GM12872 (cell line): ENCODE measurements around the gene ASAP2.

Experiments
- TF ChIP-seq, protein P1 (sequence below): IDR thresholded peaks from 3 replicates; pipeline ENCODE4 v1.5.1; 2011; ENCODE audit warnings: low read depth, mild to moderate bottlenecking, low read length, moderate library complexity; ENCODE audit not compliant: insufficient read depth

ASAP2 gene

DNA sequence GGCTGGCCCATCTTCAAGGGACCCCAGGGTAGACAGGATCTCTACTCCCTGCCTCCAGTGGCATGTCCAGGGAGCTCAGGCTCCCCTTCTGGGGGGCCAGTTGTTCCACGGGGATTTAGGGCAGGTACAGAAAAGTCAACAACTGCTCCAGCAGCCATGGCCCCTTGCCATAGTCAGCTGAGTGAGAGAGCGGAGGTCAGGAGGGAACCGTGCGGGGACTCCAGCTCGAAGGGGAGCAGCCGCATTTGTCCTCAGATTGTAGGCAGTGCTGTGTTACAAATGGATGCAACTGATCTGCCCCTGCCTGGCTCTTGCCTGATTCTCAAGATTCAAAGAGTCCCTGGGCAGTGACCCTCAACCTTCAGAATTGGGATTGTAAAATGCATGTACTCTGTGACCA lies 166.9 kb downstream of the ASAP2 start:
- TF ChIP-seq, protein P1, sequence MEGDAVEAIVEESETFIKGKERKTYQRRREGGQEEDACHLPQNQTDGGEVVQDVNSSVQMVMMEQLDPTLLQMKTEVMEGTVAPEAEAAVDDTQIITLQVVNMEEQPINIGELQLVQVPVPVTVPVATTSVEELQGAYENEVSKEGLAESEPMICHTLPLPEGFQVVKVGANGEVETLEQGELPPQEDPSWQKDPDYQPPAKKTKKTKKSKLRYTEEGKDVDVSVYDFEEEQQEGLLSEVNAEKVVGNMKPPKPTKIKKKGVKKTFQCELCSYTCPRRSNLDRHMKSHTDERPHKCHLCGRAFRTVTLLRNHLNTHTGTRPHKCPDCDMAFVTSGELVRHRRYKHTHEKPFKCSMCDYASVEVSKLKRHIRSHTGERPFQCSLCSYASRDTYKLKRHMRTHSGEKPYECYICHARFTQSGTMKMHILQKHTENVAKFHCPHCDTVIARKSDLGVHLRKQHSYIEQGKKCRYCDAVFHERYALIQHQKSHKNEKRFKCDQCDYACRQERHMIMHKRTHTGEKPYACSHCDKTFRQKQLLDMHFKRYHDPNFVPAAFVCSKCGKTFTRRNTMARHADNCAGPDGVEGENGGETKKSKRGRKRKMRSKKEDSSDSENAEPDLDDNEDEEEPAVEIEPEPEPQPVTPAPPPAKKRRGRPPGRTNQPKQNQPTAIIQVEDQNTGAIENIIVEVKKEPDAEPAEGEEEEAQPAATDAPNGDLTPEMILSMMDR = no peak

DNA sequence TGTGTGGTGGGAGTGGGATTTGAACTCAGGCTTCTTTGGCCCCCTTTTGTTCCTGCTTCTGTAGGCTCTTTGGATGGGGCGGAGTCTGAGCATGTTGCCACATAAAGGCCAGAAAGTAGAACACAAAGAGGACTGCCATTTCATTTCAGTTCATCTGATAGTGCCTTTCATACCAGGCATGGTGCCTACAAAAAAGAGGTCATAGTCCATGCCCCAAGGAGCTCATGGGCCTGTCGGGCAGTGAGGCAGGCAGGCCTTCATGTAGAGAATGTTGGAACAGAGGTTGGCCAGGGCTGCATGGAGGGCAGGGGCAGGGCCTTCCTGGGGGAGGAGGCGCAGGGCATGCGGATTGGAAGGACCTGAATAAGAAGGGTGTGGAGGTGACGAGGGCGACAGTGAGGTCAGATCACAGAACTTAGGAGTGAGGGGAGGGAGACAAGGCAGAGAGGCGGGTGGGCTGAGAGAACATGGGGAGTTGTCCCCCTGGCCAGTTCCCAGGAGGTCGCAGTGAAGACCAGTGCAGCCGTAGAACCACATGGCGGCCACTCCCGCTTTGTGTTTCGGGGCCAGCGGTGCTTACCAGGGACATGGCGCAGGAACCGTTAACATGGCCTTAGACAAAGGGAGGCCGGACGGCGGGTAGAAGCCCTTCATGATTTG lies 167.6 kb downstream of the ASAP2 start:
- TF ChIP-seq, protein P1 = no peak

GRCh38 chr2:9375857-9376428 lies 169.3 kb downstream of the ASAP2 start:
- TF ChIP-seq, protein P1 = peak; percentile 73

GRCh38 chr2:9377461-9378097 lies 171.0 kb downstream of the ASAP2 start:
- TF ChIP-seq, protein P1 = no peak

- TF ChIP-seq, protein P1 = no peak
Observed at GRCh38 chr2:9378433-9379390, 172.1 kb downstream of the ASAP2 start.

DNA sequence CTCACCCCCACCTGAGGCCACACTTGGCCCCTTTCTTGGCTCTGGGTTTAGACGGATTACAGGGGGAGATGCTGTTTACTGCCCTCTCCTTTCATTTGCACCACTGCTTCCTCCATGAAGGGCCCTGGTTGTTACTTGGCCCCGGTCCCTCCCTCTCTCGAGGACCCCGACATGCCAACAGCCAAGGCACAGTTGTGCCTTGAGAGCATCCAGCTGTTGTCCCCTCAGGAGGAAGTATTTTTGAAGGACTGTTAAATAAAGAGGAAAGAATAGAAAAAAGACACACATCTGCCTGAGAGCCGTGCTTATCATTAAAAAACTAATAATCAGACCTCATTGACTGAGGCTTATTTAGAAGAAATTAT lies 172.8 kb downstream of the ASAP2 start:
- TF ChIP-seq, protein P1 = no peak
